Caki2 (cell line): Measurements from ENCODE around the gene IARS1. TPM values are rescaled to one million over a fixed set of nuclear protein-coding genes. Genes with fewer than 3 reads are reported as not detected.

Experiments used
- DNase-seq: peaks from one replicate; pipeline ENCODE4 v3.0.0-alpha.2; 2015; ENCODE audit warnings: low read depth
- in situ Hi-C: cut with HindIII; loops from 2 replicates; pipeline ENCODE4 v1.10.0; 2016; ENCODE audit warnings: low sequenced_read_pairs, low pct_unique_long_range_greater_than_20kb, mixed read lengths
- total RNA-seq: library from RNA; depleted of rRNA; stranded (reverse); fragments of >200 nt; shearing (Covaris generic); gene quantifications from 2 replicates; pipeline ENCODE4 v1.2.3, GENCODE V29; 2014; ENCODE audit warnings: low replicate concordance; rRNA removed

The IARS1 gene
- total RNA-seq = 112 and 127 TPM in 2 replicates

- peak; percentile 96 for DNase-seq
- in situ Hi-C loops = no loop called here
Observed at GRCh38 chr9:92293452-92294296, at the start of gene IARS1. Gene IARS1 (minus strand): TSS chr9:92293697. CDS start chr9:92289419, 4,278 bp downstream.

DNA sequence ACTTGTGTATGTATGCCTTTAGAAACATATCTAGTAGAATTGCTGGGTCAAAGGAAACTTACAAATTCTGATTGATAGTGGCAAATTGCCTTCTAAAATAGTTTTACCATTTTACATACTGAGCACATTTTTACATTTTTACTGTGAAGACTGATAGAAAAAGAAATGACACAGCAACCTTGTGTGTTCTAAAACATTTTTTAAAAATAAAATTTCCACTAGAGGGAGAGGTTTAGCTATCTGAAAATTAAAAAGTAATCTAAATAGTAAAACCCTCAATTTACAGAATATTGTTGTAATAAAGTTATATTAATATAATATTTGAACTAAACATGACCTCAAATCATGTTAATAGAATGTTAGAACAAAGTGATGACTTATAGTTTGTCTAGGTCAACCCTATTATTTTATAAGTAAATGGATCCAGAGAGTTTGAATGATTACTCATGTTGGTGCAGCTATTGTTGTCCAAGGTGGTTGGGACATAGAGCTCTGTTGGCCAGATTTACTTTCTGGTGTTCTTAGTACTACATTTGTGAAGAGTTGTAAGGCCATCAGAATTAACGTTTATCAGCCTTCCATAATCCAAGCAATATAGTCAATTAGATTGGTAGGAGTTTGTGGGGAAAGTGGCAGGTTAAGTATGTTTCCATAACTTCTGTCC lies 49.5 kb upstream of the IARS1 start:
- DNase-seq = no peak
- in situ Hi-C loops = no loop called here

- no peak for DNase-seq
- in situ Hi-C loops = no loop called here
Observed at GRCh38 chr9:92341578-92341977, 48.1 kb upstream of the IARS1 start.

DNA sequence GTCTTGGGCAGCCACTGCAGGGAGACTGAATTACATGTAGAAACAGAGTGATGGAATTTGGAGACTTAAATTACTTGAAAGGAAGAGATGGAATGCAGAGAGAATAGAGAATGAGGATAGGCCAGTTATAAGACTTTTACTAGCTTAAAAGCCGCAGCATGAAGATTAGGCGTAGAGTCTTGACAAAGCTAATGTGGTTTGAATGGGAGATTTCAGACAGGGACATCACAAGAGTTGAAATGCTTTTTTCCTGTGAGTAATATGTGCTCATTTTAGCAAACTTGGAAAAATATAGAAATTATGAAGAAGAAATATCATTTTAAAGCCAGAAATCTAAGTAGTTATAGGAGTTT lies 39.8 kb upstream of the IARS1 start:
- in situ Hi-C loops = no loop called here
- DNase-seq = no peak

DNA sequence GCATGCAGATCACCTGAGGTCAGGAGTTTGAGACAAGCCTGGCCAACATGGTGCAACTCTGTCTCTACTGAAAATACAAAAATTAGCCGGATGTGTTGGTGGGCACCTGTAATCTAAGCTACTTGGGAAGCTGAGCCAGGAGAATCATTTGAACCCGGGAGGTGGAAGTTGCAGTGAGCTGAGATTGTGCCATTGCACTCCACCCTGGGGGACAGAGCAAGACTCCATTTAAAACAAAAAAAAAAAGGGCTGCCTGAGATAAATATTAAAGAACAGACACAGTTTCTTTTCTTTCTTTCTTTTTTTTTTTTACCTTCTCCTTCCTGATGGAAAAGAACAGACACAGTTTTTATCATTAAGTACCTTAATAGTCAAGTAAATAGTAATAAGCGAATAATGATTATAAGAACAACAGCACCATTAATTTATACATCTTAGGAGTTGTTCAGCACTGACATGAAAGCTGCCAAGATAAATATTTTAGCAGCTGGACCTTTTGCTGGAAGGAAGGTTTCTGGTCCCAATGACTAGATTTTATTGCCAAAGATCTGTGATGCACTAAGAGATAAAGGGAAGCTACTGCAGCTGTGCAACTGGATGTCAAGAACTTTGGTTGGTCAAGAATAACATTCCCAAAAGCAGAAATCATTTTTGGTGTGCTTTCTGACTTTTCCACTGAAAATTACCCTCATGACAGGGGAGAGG lies 39.2 kb upstream of the IARS1 start:
- in situ Hi-C loops = no loop called here

DNA sequence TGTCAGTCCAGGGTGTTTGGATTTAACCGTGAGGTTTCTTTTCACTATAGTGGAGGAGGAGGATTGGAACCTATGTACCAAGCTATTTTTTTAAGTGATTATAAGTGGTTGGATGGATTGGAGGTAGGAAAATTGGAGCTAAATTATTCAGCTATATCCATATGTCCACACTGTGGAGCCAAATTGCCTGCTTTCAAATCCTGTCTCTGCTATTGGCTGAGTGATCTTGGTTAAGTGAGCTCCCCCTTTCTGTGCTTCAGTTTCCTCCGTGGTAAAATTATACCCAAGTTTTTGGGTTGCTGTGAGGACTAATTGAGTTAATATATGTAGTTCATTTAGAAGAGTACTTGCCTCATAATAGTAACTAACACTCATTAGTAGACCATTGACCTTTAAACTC lies 34.7 kb upstream of the IARS1 start:
- in situ Hi-C loops = no loop called here
- DNase-seq = peak; percentile 12

More for the DNA sequence above, 39.2 kb upstream of the IARS1 start:
- DNase-seq = no peak

- no peak for DNase-seq
- in situ Hi-C loops = no loop called here
Observed at GRCh38 chr9:92327283-92327850, 33.9 kb upstream of the IARS1 start.

DNA sequence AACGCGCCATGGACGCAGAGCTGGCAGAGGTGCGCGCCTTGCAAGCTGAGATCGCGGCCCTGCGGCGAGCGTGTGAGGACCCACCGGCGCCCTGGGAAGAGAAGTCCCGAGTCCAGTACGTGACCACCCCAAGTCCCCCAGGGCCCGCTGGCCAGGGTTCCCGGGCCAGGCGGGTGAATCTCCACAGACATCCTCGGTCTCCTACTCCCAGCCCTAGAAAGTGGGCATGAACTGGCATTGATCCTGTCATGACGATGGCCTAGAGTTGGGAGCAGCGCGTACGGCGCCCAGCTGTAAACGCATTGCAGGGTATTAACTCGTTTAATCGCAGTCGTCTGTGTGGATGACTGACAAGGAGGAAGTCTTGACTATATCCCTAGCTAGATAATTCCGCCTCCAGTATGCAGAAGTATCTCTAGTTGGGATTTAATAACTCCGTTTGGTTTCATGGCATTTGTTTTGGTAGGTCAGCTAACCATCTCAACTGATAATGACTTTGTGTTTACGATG lies 32.5 kb upstream of the IARS1 start:
- no peak for DNase-seq
- in situ Hi-C loops = no loop called here

DNA sequence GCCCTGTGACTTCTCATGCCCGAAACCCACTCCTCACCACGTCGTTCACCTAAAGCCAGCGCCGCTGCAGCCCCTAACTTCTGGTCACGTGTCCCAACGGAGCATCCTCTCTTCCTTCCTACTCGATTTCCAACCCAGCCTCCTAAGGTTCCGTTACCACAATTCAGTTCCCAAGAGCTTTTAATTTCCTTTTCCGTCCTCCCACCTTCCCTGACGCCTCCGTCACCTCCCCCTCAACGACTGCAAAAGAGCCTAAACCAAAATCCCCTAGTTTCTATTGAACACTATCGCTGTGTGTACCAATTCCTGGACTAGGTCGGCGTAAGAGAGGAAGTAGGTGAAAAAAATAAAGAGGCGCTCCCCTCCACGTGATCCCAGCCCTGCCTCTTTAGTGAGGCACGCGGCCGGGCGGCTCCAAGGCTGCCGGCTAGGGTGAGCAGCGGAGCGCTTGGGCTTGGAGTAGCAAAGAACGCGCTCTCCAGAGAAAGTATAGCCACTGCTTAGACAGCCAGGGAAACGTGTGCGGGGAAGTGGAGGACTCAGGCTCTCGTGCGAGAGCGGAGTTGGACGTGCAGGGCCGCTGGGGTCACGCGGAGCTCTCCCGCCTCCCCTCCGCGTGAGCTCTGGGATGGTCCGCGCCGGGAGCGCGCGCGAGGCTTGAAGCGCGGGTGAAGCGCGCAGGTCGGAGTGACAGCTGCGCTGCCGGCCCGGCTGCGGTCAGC lies 31.9 kb upstream of the IARS1 start, which contains the start of the genes CENPP and NOL8:
Gene CENPP, plus strand, starts transcription at position 685 of the 722 bp plus-strand sequence.
Gene NOL8, minus strand, starts transcription at position 82 of the 722 bp plus-strand sequence. CDS start 1,189 bp downstream, outside the sequence.
- peak; percentile 94 for DNase-seq
- in situ Hi-C loops = no loop called here

DNA sequence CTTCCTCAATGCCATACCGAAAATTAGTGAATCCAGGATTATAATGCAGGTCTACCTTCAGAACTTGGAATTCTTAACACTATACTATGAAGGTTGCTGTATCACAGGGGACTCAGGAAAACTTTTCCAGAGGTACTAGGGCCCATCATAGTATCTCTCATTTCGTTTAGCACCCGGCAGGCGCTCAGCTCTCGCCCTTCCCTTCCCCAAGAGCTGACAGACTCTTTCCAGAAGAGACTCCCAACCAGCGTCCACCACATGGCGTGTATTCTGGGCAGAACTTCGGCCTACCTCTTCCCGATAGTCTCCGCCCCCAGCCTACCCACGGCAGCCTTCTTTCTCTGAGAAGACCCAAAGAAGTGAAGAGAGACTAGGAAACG lies 31.4 kb upstream of the IARS1 start:
- no peak for DNase-seq
- in situ Hi-C loops = no loop called here

- in situ Hi-C loops = no loop called here
- no peak for DNase-seq
Observed at GRCh38 chr9:92324431-92324830, 30.9 kb upstream of the IARS1 start.

GRCh38 chr9:92315456-92315855 lies 22.0 kb upstream of the IARS1 start:
- in situ Hi-C loops = no loop called here
- DNase-seq = no peak

- in situ Hi-C loops = no loop called here
- no peak for DNase-seq
Observed at GRCh38 chr9:92313624-92314012, 20.1 kb upstream of the IARS1 start.

- in situ Hi-C loops = no loop called here
- no peak for DNase-seq
Observed at GRCh38 chr9:92312887-92313623, 19.6 kb upstream of the IARS1 start.

DNA sequence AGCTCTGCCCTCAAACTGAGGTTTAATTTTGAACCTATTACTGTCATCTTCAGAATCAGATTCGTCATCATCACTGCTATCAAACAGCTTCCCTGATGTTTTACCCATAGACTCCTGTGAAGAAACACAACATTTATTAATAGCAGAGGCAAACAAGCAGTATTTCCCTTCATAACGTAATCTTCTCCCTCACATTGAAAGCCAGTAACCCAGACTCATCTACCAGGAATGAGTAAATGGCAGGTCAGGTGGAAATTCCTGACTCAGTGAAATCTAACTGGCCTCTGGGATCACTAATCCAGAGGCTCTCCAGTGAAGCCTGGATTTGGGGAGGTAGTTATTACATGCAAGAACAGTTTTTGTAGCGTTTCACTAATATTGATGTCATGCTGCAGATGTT lies 17.1 kb upstream of the IARS1 start:
- in situ Hi-C loops = no loop called here

DNA sequence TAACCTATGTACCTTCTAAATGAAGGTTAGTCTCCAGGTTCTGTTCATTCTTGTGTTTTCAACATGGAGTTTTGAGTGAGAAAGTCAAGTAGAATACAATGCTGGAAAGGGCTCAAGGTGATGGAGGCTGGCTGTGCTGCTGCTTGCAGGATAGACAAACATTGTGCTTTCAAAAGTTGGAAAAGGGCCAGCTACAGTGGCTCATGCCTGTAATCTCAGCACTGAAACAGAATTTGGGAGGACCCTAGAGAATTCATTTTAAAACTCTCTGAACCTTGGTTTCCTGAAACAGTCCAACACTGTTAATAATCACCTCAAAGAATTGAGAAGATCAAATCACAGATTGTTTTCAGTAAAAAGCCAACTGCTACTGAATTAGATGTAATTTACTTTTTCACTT lies 15.4 kb upstream of the IARS1 start:
- DNase-seq = no peak
- in situ Hi-C loops = no loop called here

More for the DNA sequence above, 17.1 kb upstream of the IARS1 start:
- no peak for DNase-seq

DNA sequence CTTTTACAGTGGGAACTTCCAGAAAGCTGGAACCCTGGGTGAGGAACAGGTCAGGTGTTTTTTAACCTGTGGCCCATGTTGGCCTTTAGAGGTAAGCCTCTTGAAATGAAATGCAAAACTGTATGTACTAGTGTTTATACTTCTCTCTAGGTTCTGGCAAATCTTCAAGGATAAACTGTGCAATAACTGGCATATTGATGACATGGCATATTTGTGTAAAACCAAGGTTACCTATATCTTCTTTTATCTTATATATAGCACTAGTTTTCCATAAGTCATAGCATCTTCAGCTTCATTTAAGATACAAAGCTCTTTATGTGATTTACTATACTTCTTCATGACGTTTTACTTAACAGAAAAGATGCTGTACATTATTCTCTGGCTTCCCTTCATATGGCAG lies 7.4 kb upstream of the IARS1 start:
- in situ Hi-C loops = no loop called here
- DNase-seq = no peak
